SK-N-SH (cell line): ENCODE measurements around the gene ARHGAP36. TPM values are rescaled to one million over a fixed set of nuclear protein-coding genes. Genes with fewer than 3 reads are reported as not detected.

Experiments used
- CTCF ChIA-PET: fragments of 300-600, 350-600 bp; formaldehyde crosslinking; extraction: SDS; loops from one replicate; lab custom pipeline; 2021; lab: Yijun Ruan, JAX
- POLR2A ChIA-PET: fragments of 350-600 bp; sonication (Branson Sonifier 250); formaldehyde crosslinking; extraction: SDS; loops from one replicate; lab custom pipeline; 2020; ENCODE audit warnings: antibody characterized with exemption, inconsistent platforms; lab: Yijun Ruan, JAX
- DNase-seq: peaks from one replicate; pipeline ENCODE4 v3.0.0; 2012
- H2AFZ ChIP-seq: fragments of 200-600 bp; sonication (generic); 2 replicates; pipeline ENCODE4 v1.8.1; 2016; ENCODE audit warnings: antibody characterized with exemption, mild to moderate bottlenecking, low read depth
- H3F3A ChIP-seq: fragments of 200-600 bp; sonication (generic); replicated peaks from 2 replicates; pipeline ENCODE3; 2016; ENCODE audit warnings: antibody characterized with exemption, mild to moderate bottlenecking; ENCODE audit not compliant: insufficient read depth
- H3K27ac ChIP-seq, 2 experiments: fragments of 200-500 bp in 1 of 2; fragments of 200-600 bp in 1 of 2; sonication (Bioruptor generic) in 1 of 2; sonication (generic), shearing (Covaris generic) in 1 of 2; 2 replicates each; pipeline versions ENCODE4 v1.5.1 to v1.6.1; 2014 to 2016; ENCODE audit warnings: low read depth in 2 of 2, inconsistent platforms in 1 of 2, low read length in 1 of 2, mild to moderate bottlenecking in 1 of 2, mixed read lengths in 1 of 2
- H3K27me3 ChIP-seq: fragments of 200-600 bp; sonication (generic), shearing (Covaris generic); 2 replicates; pipeline ENCODE4 v1.6.1; 2016; ENCODE audit warnings: mixed run types; ENCODE audit not compliant: insufficient read depth
- H3K36me3 ChIP-seq, 2 experiments: fragments of 200-500 bp in 1 of 2; fragments of 200-600 bp in 1 of 2; sonication (Bioruptor generic) in 1 of 2; sonication (generic) in 1 of 2; replicated peaks in 1 of 2; 2 replicates each; pipeline versions ENCODE3 to v1.5.1; 2014 to 2016; ENCODE audit warnings: low read length in 1 of 2, mild to moderate bottlenecking in 1 of 2; ENCODE audit not compliant: insufficient read depth in 2 of 2, control insufficient read depth in 1 of 2
- H3K4me1 ChIP-seq, 2 experiments: fragments of 200-500 bp in 1 of 2; fragments of 200-600 bp in 1 of 2; sonication (Bioruptor generic) in 1 of 2; sonication (generic), shearing (Covaris generic) in 1 of 2; 2 replicates each; pipeline versions ENCODE4 v1.5.1 to v1.6.1; 2014 to 2016; ENCODE audit warnings: low read depth in 1 of 2, low read length in 1 of 2, mixed run types in 1 of 2; ENCODE audit not compliant: insufficient read depth in 2 of 2, control insufficient read depth in 1 of 2
- H3K4me2 ChIP-seq: fragments of 200-600 bp; sonication (generic), shearing (Covaris generic); 2 replicates; pipeline ENCODE4 v1.6.1; 2017; ENCODE audit warnings: mixed run types
- H3K4me3 ChIP-seq, 2 experiments: fragments of 200-500 bp in 1 of 2; fragments of 200-600 bp in 1 of 2; sonication (Bioruptor generic) in 1 of 2; sonication (generic), shearing (Covaris generic) in 1 of 2; 2 replicates each; pipeline versions ENCODE4 v1.5.1 to v1.8.1; 2014 to 2016; ENCODE audit warnings: low read depth in 2 of 2, inconsistent platforms in 1 of 2, low read length in 1 of 2, mild to moderate bottlenecking in 1 of 2, mixed read lengths in 1 of 2, moderate library complexity in 1 of 2
- H3K79me2 ChIP-seq: fragments of 200-600 bp; sonication (generic); 2 replicates; pipeline ENCODE4 v1.8.1; 2017; ENCODE audit warnings: mild to moderate bottlenecking; ENCODE audit not compliant: insufficient read depth
- H3K9ac ChIP-seq: fragments of 200-600 bp; sonication (generic); 2 replicates; pipeline ENCODE4 v1.6.1; 2017; ENCODE audit warnings: mixed run types
- H3K9me2 ChIP-seq: fragments of 200-600 bp; sonication (generic); 2 replicates; pipeline ENCODE4 v1.6.1; 2017; ENCODE audit warnings: mixed run types
- H3K9me3 ChIP-seq: fragments of 200-600 bp; sonication (generic); 2 replicates; pipeline ENCODE4 v1.6.1; 2017; ENCODE audit warnings: mixed run types, mild to moderate bottlenecking, moderate library complexity
- H4K20me1 ChIP-seq: fragments of 200-600 bp; sonication (generic); 2 replicates; pipeline ENCODE4 v1.6.1; 2017; ENCODE audit warnings: mild to moderate bottlenecking, mixed run types; ENCODE audit not compliant: insufficient read depth
- FOXJ3 ChIP-seq: sonication (generic); formaldehyde crosslinking; IDR thresholded peaks from 2 replicates; pipeline ENCODE4 v1.5.1; 2020; ENCODE audit warnings: mild to moderate bottlenecking, missing genetic modification reagents
- FOXM1 ChIP-seq: IDR thresholded peaks from 2 replicates; pipeline ENCODE4 v1.4.0; 2012; ENCODE audit warnings: low read depth, mild to moderate bottlenecking
- JUND ChIP-seq: IDR thresholded peaks from 2 replicates; pipeline ENCODE4 v1.4.0; 2012
- MEF2A ChIP-seq: IDR thresholded peaks from 2 replicates; pipeline ENCODE4 v1.4.0; 2012; ENCODE audit warnings: low read depth, borderline replicate concordance
- NFIC ChIP-seq: IDR thresholded peaks from 2 replicates; pipeline ENCODE4 v1.4.0; 2012; ENCODE audit warnings: borderline replicate concordance
- POLR2AphosphoS5 ChIP-seq: IDR thresholded peaks from 2 replicates; pipeline ENCODE4 v1.6.1; 2012; ENCODE audit warnings: low read depth, low read length
- RAD21 ChIP-seq: IDR thresholded peaks from 2 replicates; pipeline ENCODE4 v1.6.1; 2012; ENCODE audit warnings: mild to moderate bottlenecking, low read length
- RCOR1 ChIP-seq: fragments of 150-350 bp; IDR thresholded peaks from 2 replicates; pipeline ENCODE4 v1.6.1; 2017; ENCODE audit warnings: antibody characterized with exemption, low read length
- RFX5 ChIP-seq: IDR thresholded peaks from 2 replicates; pipeline ENCODE4 v1.6.1; 2012; ENCODE audit warnings: mild to moderate bottlenecking, improper control_type of control experiment, low read length
- SIN3A ChIP-seq: IDR thresholded peaks from 2 replicates; pipeline ENCODE4 v1.6.1; 2012; ENCODE audit warnings: low read depth, mild to moderate bottlenecking, low read length, moderate library complexity, borderline replicate concordance
- TEAD4 ChIP-seq: IDR thresholded peaks from 2 replicates; pipeline ENCODE4 v1.4.0; 2012; ENCODE audit warnings: mild to moderate bottlenecking, borderline replicate concordance; ENCODE audit not compliant: insufficient read depth
- WGBS: methylation state at CpG from one replicate; pipeline ENCODE4 v1.1.6; 2017; ENCODE audit warnings: low lambda C conversion rate; 5-methylcytosine and 5-hydroxymethylcytosine counted together
- polyA plus RNA-seq, 3 experiments: library from polyadenylated mRNA; depleted of rRNA; stranded (reverse); fragments of >200 nt; gene quantifications; 2 replicates each; pipeline ENCODE4 v1.2.3, GENCODE V29; 2012
- TF ChIP-seq, protein P1 (sequence below): IDR thresholded peaks from 2 replicates; pipeline ENCODE4 v1.4.0; 2012; ENCODE audit warnings: low read depth, borderline replicate concordance
- TF ChIP-seq, protein P2 (sequence below): fragments of 150-350 bp; IDR thresholded peaks from 2 replicates; pipeline ENCODE4 v1.6.1; 2016; ENCODE audit warnings: mild to moderate bottlenecking, low read depth, low read length
- TF ChIP-seq, protein P3 (sequence below): IDR thresholded peaks from 2 replicates; pipeline ENCODE4 v1.4.0; 2012; ENCODE audit warnings: low read depth, borderline replicate concordance

ARHGAP36 gene
- polyA plus RNA-seq, 1 of the 3 experiments (the other 2 are of a cell fraction): 0.23 TPM

DNA sequence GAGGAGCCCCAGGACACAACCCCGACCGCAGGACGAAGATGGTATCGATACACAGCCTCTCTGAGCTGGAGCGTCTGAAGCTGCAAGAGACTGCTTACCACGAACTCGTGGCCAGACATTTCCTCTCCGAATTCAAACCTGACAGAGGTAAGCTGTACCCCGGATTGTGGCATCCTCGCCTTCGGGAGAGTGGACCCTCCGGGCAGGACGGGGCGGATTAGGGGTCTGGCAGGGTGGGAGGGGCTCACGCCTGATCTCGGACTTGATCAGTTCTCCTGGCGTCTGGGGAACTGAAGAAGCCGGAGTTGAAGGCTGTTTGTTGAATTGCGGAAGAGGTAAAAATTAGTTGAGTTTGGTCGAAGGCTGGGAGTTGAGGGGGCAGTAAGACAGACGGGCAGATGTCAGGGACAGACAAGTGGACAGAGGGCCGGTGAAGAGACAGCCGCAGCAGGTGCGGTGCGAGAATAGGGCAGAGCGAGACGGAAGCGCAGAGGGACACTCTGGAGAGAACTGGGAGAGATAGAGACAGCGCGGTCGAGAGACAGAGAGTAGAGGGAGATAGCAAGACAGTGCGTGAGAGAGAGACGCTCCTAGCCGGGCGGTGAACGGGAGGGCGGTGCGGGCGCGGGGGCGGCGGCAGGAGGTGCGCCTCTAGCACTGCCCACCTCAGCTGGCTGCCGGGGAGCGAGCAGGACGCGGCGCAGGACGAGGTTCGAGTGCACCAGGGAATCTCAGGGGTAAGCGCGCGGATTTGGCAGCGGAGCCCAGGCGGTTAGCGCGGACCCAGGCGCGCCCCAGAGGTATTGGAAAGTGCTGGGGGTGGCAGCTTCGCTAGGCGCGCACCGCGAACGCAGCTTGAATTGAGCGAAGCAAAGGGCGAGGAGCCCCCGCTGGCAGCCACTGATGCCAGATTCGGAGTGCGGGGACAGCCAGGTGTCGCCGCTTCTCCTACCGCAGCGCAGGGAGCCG is 23.9 kb downstream of the ARHGAP36 start:
- Histone ChIP-seq H3K9ac (no peak overlapping the region), H3K4me1 (peaks cover 0 to 2% of the 10 kb centered on the region in 2 experiments; a peak in 1 of 4 replicates), H3K9me2 (no peaks in the 10 kb centered on the region)
- ChIA-PET POLR2A (no interaction called here), CTCF (interaction anchor here (0.9 to 1.5 kb wide), 3 partner anchors 9 to 87 kb away, joined by 3 to 6 read pairs (median 4); no protein-coding TSS in a partner anchor)
- TF ChIP-seq RCOR1 (no peak), RAD21 (no peak), NFIC (no peak)
- TF ChIP-seq, protein P1, sequence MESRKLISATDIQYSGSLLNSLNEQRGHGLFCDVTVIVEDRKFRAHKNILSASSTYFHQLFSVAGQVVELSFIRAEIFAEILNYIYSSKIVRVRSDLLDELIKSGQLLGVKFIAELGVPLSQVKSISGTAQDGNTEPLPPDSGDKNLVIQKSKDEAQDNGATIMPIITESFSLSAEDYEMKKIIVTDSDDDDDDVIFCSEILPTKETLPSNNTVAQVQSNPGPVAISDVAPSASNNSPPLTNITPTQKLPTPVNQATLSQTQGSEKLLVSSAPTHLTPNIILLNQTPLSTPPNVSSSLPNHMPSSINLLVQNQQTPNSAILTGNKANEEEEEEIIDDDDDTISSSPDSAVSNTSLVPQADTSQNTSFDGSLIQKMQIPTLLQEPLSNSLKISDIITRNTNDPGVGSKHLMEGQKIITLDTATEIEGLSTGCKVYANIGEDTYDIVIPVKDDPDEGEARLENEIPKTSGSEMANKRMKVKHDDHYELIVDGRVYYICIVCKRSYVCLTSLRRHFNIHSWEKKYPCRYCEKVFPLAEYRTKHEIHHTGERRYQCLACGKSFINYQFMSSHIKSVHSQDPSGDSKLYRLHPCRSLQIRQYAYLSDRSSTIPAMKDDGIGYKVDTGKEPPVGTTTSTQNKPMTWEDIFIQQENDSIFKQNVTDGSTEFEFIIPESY: no peak
- TF ChIP-seq, all 33 proteins: peak for 0
- WGBS: 26% methylated on average over 55 of the region's 75 CpGs
- DNase-seq: no peak
- Histone ChIP-seq H2AFZ (no peak overlapping the region), H3K79me2 (no peaks in the 10 kb centered on the region), H3K27ac (peak overlapping the region in 1 of 2 experiments; percentile 65; a peak in 1 of 4 replicates), H3K36me3 (no peaks in the 10 kb centered on the region), H4K20me1 (no peaks in the 10 kb centered on the region), H3F3A (no peaks in the 10 kb centered on the region), H3K4me3 (peak overlapping the region in 1 of 2 experiments; percentile 44; a peak in 2 of 4 replicates), H3K9me3 (no peaks in the 10 kb centered on the region), H3K4me2 (peak overlapping the region; percentile 24; the same call in 1 of the 2 replicates), H3K27me3 (peaks cover 21% of the 10 kb centered on the region)

DNA sequence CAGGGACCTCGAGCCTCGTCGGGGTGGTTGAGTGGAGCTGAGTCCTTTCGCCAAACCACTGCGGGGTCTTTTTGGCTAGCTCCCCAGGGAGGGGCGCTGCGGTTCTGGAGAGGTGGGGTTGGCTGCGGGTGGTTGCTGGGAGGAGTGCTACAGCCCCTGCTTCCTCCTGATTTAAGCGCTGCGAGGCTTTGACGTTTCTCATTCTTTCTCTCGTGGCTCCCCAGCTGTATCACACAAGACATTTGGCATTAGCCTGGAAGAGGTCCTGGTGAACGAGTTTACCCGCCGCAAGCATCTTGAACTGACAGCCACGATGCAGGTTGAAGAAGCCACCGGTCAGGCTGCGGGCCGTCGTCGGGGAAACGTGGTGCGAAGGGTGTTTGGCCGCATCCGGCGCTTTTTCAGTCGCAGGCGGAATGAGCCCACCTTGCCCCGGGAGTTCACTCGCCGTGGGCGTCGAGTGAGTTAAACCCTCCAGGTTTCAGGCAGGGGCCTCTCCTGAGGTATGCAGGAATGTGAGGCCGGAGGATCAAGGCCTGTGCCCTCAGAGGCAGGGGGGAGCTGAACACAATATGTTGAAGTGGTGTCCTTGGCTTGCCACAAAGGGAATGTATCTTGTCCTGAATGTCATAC is 25.5 kb downstream of the ARHGAP36 start:
- Histone ChIP-seq H3K4me3 (peak overlapping the region in 1 of 2 experiments; percentile 44; a peak in 1 of 4 replicates), H3K4me2 (no peak overlapping the region), H3K36me3 (no peaks in the 10 kb centered on the region), H3F3A (no peaks in the 10 kb centered on the region), H3K9me3 (no peaks in the 10 kb centered on the region), H3K9me2 (no peaks in the 10 kb centered on the region), H3K9ac (no peak overlapping the region), H2AFZ (no peak overlapping the region), H3K79me2 (no peaks in the 10 kb centered on the region), H3K4me1 (peaks cover 0 to 2% of the 10 kb centered on the region in 2 experiments; a peak in 1 of 4 replicates), H3K27ac (no peak overlapping the region; a peak in 1 of 4 replicates), H4K20me1 (no peaks in the 10 kb centered on the region), H3K27me3 (peaks cover 21% of the 10 kb centered on the region)
- TF ChIP-seq, protein P2, sequence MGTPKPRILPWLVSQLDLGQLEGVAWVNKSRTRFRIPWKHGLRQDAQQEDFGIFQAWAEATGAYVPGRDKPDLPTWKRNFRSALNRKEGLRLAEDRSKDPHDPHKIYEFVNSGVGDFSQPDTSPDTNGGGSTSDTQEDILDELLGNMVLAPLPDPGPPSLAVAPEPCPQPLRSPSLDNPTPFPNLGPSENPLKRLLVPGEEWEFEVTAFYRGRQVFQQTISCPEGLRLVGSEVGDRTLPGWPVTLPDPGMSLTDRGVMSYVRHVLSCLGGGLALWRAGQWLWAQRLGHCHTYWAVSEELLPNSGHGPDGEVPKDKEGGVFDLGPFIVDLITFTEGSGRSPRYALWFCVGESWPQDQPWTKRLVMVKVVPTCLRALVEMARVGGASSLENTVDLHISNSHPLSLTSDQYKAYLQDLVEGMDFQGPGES: no peak
- TF ChIP-seq MEF2A: no peak
- no peak for TF ChIP-seq FOXM1
- no peak for TF ChIP-seq FOXJ3 (CRISPR knock-in tag)
- TF ChIP-seq SIN3A: no peak
- TF ChIP-seq RFX5: no peak
- TF ChIP-seq POLR2AphosphoS5: no peak
- no peak for TF ChIP-seq TEAD4
- TF ChIP-seq JUND: no peak
- TF ChIP-seq, protein P3, sequence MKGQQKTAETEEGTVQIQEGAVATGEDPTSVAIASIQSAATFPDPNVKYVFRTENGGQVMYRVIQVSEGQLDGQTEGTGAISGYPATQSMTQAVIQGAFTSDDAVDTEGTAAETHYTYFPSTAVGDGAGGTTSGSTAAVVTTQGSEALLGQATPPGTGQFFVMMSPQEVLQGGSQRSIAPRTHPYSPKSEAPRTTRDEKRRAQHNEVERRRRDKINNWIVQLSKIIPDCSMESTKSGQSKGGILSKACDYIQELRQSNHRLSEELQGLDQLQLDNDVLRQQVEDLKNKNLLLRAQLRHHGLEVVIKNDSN: no peak
- CTCF ChIA-PET: interaction anchor here (1.3 to 1.7 kb wide), 3 partner anchors 11 to 89 kb away, joined by 3 to 9 read pairs (median 4); no protein-coding TSS in a partner anchor
- 43% methylated on average over 18 of the region's 34 CpGs for WGBS
- POLR2A ChIA-PET: no interaction called here
- no peak for DNase-seq
